SH-SY5Y (cell line): ENCODE data around the gene ADCY2.

Experiments
- GATA2 ChIP-seq: IDR thresholded peaks from 2 replicates; pipeline ENCODE4 v1.6.1; 2011; ENCODE audit warnings: mild to moderate bottlenecking, low read depth, low read length
- GATA3 ChIP-seq: IDR thresholded peaks from 2 replicates; pipeline ENCODE4 v1.6.1; 2011; ENCODE audit warnings: low read depth, mild to moderate bottlenecking, low read length, moderate library complexity

- TF ChIP-seq GATA2 (no peak), GATA3 (no peak)
Measured at GRCh38 chr5:7874639-7875038, 478.7 kb downstream of the ADCY2 start.
